Kidney (tissue), 14 donors: ENCODE data around the gene ZNF165. TPM values are rescaled to one million over a fixed set of nuclear protein-coding genes. Genes with fewer than 3 reads are reported as not detected.
A peak's percentile ranks its signal among the peaks of the same experiment; 100 is the strongest.

ENCODE experiments used
- DNase-seq, 5 donors: peaks; one replicate each; pipeline ENCODE4 v3.0.0-alpha.2; 2013 to 2020
- FAIRE-seq: peaks from 2 replicates; lab custom pipeline; 2012; peaks lifted over from hg19 to GRCh38; lab: Jason Lieb, UNC
- H3K27ac ChIP-seq, 2 donors: one replicate each; pipeline ENCODE4 v1.7.0; 2013; ENCODE audit warnings: low read depth in 2 of 2, low read length in 2 of 2, inconsistent platforms in 1 of 2
- H3K27me3 ChIP-seq: one replicate; pipeline ENCODE4 v1.7.1; 2013; ENCODE audit warnings: low read length, inconsistent platforms; ENCODE audit not compliant: control insufficient read depth, insufficient read depth
- H3K36me3 ChIP-seq, 3 donors: one replicate each; pipeline versions ENCODE4 v1.7.0 to v1.7.1; 2013; ENCODE audit warnings: low read length in 3 of 3, control low read depth in 1 of 3, inconsistent platforms in 1 of 3; ENCODE audit not compliant: insufficient read depth in 3 of 3, control insufficient read depth in 2 of 3
- H3K4me1 ChIP-seq, 3 donors: one replicate each; pipeline versions ENCODE4 v1.7.0 to v1.7.1; 2013; ENCODE audit warnings: low read length in 3 of 3, inconsistent platforms in 1 of 3, low read depth in 1 of 3; ENCODE audit not compliant: control insufficient read depth in 2 of 3, insufficient read depth in 2 of 3
- H3K4me3 ChIP-seq, 3 donors: one replicate each; pipeline versions ENCODE4 v1.7.0 to v1.8.1; 2013; ENCODE audit warnings: low read length in 3 of 3, control low read depth in 1 of 3, inconsistent platforms in 1 of 3
- H3K9ac ChIP-seq, 3 donors: one replicate each; pipeline versions ENCODE4 v1.7.0 to v1.7.1; 2013; ENCODE audit warnings: low read length in 3 of 3, control low read depth in 1 of 3, inconsistent platforms in 1 of 3
- H3K9me3 ChIP-seq, 3 donors: one replicate each; pipeline versions ENCODE4 v1.7.0 to v1.7.1; 2013; ENCODE audit warnings: low read length in 3 of 3, control low read depth in 1 of 3, inconsistent platforms in 1 of 3; ENCODE audit not compliant: control insufficient read depth in 2 of 3, insufficient read depth in 1 of 3
- CTCF ChIP-seq: IDR thresholded peaks from 3 replicates; pipeline ENCODE4 v1.5.1; 2012; ENCODE audit warnings: mild to moderate bottlenecking, moderate library complexity, borderline replicate concordance; ENCODE audit not compliant: insufficient read depth; ENCODE audit errors: extremely low read depth
- intact Hi-C: fragments of 100-400 bp; cut with DNase I; formaldehyde crosslinking; loops from one replicate; pipeline ENCODE4 v1.11.1; 2022
- polyA plus RNA-seq: library from polyadenylated mRNA; stranded (reverse); fragments of 350-450 nt; fragmentation: Illumina TruSeq; extraction: RNeasy Lipid Tissue Mini Kit (QIAGEN cat#74804); gene quantifications from one replicate; pipeline ENCODE4 v1.2.3, GENCODE V29; 2014; ENCODE audit warnings: low read depth, low replicate concordance; ENCODE audit not compliant: insufficient read depth
- total RNA-seq: library from RNA; stranded (reverse); fragmentation: NEBNext Ultra II Directional; extraction: Animal tissue kit (Norgen Biotek cat#: 25700); gene quantifications from one replicate; pipeline ENCODE4 v1.2.1, GENCODE V29; 2021
- donor health status: control.
- donor health status: control.
- donor health status: control.
- donor health status: control.
- donor health status: control.
- donor health status: DM: yes; HTN: yes; CAD: no.
- donor health status: Normal renal cell carcinoma (clear cell type).

Gene ZNF165
- total and polyA plus RNA-seq, 2 donors from 2014 or later: 3.0 to 3.6 TPM

- intact Hi-C loops: no loop called here
- Histone ChIP-seq H3K36me3 (peaks cover 3 to 25% (median 9%) of the 10 kb centered on the region in 3 donors), H3K9ac (peak overlapping the region; percentile 76 to 91 (median 82)), H3K4me1 (peaks cover 0 to 6% (median 5%) of the 10 kb centered on the region in 3 donors), H3K27ac (peak overlapping the region in 1 of 2 donors; percentile 10), H3K9me3 (no peaks in the 10 kb centered on the region), H3K4me3 (peak overlapping the region; percentile 87 to 95 (median 92)), H3K27me3 (no peaks in the 10 kb centered on the region)
- DNase-seq (no peak), FAIRE-seq (no peak)
- TF ChIP-seq CTCF: no peak
These were observed 44.6 kb downstream of the ZNF165 start for GRCh38 chr6:28124971-28125353.

- FAIRE-seq (no peak), DNase-seq (no peak)
- peaks cover 0 to 30% (median 7%) of the 10 kb centered on the region in 3 donors for H3K36me3 ChIP-seq
- intact Hi-C loops: no loop called here
- H3K27ac ChIP-seq: no peak overlapping the region
- H3K9ac ChIP-seq: no peak overlapping the region
- TF ChIP-seq CTCF: no peak
- peak overlapping the region in 1 of 3 donors; percentile 95 for H3K4me3 ChIP-seq
- H3K4me1 ChIP-seq: peaks cover 0 to 6% (median 5%) of the 10 kb centered on the region in 3 donors
- no peaks in the 10 kb centered on the region for H3K27me3 ChIP-seq
- no peaks in the 10 kb centered on the region for H3K9me3 ChIP-seq
These were observed 45.0 kb downstream of the ZNF165 start for GRCh38 chr6:28125401-28125800.

- intact Hi-C loops: no loop called here
These were observed 53.6 kb downstream of the ZNF165 start for GRCh38 chr6:28134015-28134414.

More at GRCh38 chr6:28134015-28134414, 53.6 kb downstream of the ZNF165 start:
- H3K36me3 ChIP-seq: peaks cover 0 to 15% (median 0%) of the 10 kb centered on the region in 3 donors
- peak in 3 of 5 donors; percentile 10 to 60 (median 21) for DNase-seq
- peaks cover 0 to 8% (median 0%) of the 10 kb centered on the region in 3 donors for H3K4me1 ChIP-seq
- TF ChIP-seq CTCF: peak; percentile 12
- no peaks in the 10 kb centered on the region for H3K9me3 ChIP-seq
- no peaks in the 10 kb centered on the region for H3K27me3 ChIP-seq
- no peak overlapping the region for H3K4me3 ChIP-seq
- H3K9ac ChIP-seq: no peak overlapping the region
- FAIRE-seq: no peak
- H3K27ac ChIP-seq: no peak overlapping the region
